GM12891 (cell line): ENCODE results near the gene MESP2.

Source experiments
- PAX5 ChIP-seq: IDR thresholded peaks from 2 replicates; pipeline ENCODE4 v1.6.1; 2011; ENCODE audit warnings: low read length, moderate library complexity, mild to moderate bottlenecking; ENCODE audit not compliant: insufficient read depth, severe bottlenecking
- POLR2A ChIP-seq: IDR thresholded peaks from 2 replicates; pipeline ENCODE4 v1.6.1; 2011; ENCODE audit warnings: low read depth, low read length, control low read depth
- POLR2AphosphoS5 ChIP-seq: IDR thresholded peaks from 2 replicates; pipeline ENCODE4 v1.6.1; 2011; ENCODE audit warnings: low read depth, low read length, control low read depth
- POU2F2 ChIP-seq: IDR thresholded peaks from 2 replicates; pipeline ENCODE4 v1.6.1; 2011; ENCODE audit warnings: low read depth, mild to moderate bottlenecking, control low read depth, low read length, moderate library complexity
- SPI1 ChIP-seq: IDR thresholded peaks from 2 replicates; pipeline ENCODE4 v1.6.1; 2011; ENCODE audit warnings: low read depth, low read length, control low read depth
- TAF1 ChIP-seq: IDR thresholded peaks from 2 replicates; pipeline ENCODE4 v1.6.1; 2011; ENCODE audit warnings: low read depth, low read length, control low read depth

GRCh38 chr15:89801471-89802195, 25.5 kb downstream of the MESP2 start:
- TF ChIP-seq POLR2A: no peak
- no peak for TF ChIP-seq POLR2AphosphoS5
- no peak for TF ChIP-seq TAF1
- no peak for TF ChIP-seq POU2F2
- TF ChIP-seq SPI1: no peak
- TF ChIP-seq PAX5: no peak
